C1 segment of cervical spinal cord (tissue), 14 donors: ENCODE results near the gene SDHB.

Source experiments
- DNase-seq, 14 donors: peaks; one replicate each; lab custom pipeline; 2025; lab: John Stamatoyannopoulos, UW

Gene SDHB

DNA sequence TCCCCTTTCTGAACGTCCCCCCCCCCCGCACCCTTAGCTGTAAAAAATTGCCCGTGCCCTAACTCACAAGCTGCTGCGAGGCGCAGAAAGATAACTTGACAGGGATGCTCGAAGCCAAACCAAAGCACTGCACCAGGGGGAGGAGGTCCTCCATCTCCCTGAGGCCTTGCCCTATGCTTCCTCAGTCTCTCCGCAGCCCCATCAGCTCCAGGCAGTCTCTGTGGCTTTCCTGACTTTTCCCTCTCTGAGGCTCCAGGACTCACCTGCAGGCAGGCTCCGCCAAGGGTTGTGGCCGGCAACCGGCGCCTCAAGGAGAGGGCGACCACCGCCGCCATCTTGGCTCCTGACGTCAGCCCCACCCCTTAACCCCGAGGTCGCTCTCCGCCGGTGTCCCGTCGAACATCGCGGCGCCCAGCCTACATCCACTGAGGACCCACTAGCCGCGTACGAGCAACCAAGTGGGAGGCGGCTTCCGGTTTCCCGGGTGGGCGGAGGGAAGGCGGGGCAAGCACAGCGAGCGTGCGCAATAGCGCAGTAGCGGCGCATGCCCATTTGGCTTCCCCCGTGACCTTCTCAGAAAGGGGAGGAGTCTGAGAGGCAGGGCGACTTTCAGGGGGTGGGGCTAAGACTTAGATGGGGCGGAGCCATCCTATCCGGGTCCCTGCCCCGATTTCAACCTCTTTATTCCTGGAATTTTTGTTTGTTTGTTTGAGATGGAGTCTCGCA is at the start of gene SDHB:
Gene SDHB (minus strand): TSS at position 348 of the 726 bp plus-strand sequence. CDS start 13 bp downstream, at position 335.
- DNase-seq, result peak; percentile 97 to 100 (median 99)

DNA sequence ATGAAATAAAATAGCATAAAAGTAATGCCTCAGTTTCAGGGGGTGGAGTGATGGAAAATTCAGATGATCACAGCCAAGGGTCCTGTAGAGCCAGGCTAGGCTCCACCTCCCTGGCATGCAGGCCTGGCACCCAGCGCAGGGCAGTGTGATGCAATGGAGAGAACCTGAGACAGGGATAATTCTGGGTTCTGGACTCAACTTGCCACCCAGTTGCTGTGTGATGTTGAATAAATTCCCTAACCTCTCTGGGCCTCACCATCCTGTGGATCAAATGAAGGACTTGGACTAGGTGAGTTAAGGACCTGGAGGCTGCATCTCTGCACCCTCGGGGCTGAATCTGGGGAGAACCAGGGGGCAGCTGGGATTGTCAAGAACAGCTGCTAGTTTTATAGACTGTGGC is 48.4 kb upstream of the SDHB start:
- DNase-seq, result no peak

DNA sequence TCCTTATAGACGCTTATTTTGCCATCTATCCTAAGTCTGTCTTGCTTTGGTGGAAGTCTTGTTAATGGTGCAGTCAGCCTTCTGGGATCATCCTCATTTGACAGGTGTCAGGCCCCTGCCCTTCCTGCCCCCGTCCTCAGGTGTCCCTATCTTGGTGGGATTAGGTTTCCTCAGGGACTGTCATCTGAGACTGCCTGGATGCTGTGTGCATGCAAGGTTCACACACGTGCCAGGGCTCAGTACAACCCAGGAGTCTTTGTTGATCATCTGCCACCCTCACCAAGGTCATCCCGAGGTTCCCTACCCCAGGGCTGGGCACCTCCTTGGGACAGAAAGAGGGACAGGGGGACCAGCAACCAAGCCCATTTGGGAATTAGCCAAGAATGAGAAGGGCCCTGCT is 47.4 kb upstream of the SDHB start:
- peak in 1 of 14 donors; percentile 12 for DNase-seq

DNA sequence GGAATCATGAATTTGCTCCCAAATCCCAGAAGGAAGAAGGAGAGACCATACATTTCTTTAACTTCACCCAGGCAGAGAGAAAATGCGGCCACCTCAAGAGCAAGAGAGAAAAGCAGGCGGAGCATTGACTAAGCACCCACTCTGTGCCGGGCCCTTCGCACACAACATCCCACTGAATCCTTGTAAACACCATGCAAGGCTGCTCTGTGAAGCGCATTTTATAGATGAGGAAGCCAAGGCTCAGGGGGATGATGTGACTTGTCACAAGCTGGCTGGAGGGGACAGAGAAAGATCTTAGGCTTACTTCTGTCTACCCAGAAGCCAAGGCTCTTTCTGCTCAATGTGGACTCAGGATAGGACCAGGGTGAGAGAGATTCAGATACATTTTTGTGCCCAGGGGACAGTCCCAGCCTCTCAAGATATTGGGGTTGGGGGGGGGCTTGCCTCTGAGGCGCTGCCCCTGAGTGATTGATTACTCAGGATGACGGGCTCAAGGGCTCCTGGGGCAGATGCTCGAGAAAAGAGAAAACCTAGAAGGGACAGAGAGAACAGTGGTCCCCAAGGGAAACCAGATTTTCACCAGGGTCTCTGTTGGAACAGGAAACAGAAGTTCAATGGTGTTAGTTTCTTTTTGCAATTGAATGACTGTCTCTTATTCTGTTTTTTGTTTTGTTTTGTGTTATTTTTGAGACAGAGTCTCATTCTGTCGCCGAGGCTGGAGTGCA is 45.9 kb upstream of the SDHB start:
- DNase-seq, result peak in 1 of 14 donors; percentile 35

DNA sequence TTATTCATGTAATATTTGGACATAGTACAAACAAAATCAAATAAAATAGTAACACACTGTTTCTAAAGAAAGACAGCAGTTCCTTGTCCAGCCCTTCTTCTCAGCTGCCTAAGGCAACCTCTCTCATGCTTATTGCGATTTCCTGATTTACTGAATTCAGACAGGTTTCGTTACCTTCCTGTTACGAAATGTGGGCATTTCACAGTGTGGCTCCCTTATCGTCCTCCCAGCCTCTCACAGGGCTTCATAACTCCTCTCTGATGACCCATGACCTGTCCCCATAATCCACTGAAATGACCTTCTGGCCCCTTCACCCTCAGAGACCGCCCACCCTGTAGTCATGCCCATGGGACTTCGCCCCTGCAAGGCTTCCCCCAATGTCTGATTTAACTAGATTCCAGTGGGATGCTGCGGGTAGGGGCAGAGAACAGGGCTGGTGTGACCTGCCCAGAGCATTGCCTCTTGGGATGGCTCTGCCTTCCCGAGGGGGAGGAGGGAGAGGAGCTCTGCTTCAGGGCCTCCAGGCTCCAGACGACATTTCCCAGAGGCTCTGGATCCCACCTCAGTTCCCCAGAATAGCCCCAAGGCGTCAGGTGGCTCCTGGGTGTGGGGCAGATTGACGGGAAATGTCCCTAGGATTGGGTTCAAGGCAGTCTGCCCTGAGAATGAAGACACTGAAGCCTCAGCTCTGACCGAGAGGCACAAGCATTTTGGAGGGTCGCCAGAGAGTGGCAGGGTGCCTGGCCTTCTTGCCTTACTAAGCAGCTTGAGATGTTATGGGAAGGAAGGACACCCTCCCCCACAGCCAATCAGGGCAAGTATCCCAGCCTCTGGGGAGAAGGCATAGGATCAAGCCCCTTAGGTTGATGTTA is 44.9 kb upstream of the SDHB start:
- peak in 11 of 14 donors; percentile 12 to 89 (median 67) for DNase-seq

DNA sequence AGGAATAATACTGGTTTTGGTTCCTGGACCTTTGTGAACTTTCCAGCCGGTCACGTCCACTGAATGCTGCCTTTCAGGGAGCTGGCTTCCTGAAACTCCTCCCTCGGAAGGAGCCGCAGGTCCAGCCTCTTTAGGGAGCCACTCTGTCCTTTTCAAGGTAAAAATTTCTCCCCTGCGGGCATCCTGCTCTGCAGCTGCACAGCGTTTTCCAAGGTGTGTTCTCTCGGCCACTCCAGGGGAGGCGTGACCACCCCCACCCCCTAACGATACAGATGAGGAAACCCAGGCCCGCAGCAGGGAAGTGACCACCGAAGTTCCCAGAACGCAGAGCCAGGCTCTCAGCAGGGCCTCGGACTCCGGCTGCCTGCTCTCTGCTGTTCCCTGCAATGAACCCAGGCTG is 44.0 kb upstream of the SDHB start:
- DNase-seq, result peak in 2 of 14 donors; percentile 22 to 47

DNA sequence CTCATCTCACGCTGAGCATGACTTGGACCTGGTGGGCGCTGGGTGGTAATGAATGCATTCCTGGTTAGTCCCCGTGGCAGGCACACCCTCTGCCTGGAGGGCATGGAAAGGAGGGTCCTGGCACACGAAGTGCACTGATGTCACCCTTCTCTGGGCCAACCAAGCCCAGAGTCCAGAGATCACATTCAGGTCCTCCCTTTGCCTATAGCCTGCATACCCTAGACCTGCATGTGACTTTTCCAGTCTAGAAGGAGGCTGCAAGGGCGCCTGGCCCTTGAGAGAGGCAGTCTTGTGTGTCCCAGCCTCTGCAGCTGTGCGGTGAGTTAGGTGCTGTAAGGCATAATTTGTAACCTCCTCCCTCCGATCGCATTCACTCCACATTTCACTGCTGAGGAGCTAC is 43.3 kb upstream of the SDHB start:
- peak in 4 of 14 donors; percentile 34 to 56 (median 45) for DNase-seq

DNA sequence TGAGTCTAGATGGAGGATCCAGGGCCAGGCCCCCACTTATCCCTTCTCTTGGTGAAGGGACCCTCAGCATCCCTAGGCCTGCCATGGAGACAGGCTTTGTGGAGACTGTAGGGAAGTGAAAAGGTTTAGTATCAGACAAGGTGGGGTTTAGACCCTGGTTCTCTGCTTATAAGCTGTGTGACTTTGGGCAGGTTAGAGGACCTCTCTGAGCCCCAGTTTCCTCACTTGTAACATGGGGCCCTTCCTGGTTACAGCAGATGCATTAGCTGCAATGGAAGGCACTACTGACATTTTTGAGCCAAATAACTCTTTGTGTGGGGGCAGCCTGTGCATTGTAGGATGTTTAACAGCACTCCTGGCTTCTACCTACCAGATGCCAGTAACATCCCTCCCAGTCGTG is 42.8 kb upstream of the SDHB start:
- DNase-seq, result no peak

DNA sequence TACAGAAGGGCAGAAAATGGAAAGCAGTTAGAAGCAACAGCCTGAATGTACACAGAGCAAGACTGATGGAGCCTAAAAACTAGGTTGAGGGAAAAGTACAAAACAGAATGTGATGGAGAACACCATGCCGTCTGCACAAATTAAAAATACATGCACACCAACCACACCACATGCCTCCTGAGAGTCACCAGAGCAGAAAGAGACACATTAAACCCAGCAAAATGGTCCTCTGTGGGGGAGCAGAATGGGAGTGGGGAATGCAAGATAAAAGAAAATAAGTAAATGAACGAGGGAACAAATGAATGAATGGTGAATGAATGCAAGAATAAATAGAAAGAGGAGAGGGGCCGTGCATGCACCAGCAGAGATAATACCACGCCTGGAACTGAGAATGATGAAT is 41.3 kb upstream of the SDHB start:
- DNase-seq, result no peak

DNA sequence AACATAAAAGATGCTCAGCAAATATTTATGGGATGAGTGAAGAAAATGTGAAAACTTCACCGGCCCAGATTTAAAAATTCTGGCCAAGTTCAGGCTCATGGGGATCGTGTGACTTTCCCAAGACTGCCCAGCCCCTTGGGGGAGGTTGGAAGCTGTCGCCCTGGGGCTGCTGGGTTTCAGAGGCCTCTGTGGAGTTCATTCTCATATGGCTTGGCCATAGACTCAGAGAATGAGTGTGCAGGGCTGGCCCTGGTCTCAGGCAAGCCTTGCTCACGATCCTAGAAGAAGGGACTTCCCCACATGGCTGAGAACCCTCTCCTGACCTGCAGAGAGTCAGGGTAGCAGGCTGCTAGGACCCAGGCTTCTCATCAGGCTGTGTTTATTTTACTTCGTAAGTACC is 40.8 kb upstream of the SDHB start:
- no peak for DNase-seq

DNA sequence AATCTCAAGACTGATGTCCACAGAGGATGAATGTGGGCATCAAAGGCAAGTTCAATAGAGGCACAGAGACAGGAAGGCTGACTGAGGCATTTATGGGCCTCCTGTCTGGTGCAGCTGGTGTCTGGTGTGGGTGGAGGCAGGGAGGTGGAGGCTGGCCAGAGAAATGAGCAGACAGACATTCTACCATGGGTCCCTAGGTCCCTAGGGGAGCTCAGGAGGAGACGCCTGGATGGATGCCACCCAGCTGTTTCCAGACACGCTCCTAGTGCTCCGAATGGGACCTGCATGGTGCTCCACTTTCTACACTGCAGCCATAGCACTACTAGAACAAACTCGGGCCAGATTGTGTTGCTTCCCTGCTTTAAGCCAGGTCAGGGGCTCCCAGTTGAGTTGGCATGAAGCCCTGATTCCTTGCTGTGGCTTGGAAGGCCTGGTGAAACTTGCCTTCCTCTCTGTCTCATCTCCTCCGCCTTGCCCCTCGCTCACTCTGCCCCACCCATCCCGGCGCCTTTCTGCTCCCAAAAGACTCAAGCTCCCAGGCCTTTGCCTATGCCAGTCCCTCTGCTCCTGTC is 40.1 kb upstream of the SDHB start:
- DNase-seq, result peak in 2 of 14 donors; percentile 24 to 27

DNA sequence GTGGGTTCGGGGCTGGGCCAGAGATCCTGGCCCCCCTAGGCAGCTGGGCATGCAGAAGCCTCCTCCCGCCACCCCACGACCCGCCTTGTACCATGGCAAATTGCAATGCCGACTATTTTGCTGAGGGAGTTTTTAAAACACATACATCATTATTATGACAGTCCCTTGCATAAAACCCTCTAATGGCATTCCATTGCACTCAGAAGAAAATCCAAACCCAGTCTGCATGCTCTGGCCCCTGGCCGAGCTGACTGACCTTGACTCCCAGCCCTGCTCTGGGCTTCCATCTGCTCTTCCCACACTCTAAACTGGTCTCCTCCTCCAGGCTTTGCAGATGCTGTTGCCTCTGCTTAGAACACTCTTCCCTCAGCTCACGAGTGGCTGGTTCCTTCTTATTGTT is 37.4 kb upstream of the SDHB start:
- no peak for DNase-seq

DNA sequence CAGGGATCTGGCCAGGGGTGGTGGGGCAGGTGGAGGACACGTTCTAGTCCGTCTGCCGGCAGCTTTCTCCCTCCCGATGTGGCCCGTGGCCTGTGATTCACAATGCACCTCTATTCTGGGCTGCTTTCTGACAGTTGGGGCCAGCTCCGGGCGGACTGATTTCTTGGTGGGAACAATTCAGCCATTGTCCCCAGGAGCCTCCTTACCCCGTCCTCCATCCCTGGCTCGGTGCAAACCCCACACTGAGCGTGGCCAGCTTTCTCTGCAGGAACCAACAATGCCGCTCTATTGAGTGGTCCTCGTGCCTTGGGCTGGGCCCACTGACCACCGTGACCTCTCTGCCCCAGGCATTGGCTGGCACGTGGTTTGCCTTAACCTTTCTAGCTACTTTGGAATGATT is 35.7 kb upstream of the SDHB start:
- peak in 12 of 14 donors; percentile 40 to 94 (median 84) for DNase-seq

DNA sequence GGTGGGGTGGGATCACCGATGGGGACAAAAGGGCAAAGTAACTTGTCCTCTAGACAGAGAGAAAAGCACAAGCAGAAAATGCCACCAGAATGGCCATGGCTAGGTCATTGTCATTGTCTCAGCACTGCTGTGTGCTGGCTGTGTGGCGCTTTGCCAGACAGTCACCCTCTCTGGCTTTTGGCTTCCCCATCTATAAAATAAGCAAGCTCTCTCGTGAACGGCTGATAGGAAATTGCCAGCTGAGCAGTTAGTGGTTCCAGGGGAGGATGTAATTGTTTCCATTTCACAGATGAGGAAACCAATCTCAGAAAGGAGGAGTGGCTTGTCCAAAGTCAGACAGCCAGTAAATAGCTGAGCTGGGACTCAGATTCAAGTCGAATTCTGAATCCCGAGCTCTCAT is 32.9 kb upstream of the SDHB start:
- DNase-seq, result no peak

DNA sequence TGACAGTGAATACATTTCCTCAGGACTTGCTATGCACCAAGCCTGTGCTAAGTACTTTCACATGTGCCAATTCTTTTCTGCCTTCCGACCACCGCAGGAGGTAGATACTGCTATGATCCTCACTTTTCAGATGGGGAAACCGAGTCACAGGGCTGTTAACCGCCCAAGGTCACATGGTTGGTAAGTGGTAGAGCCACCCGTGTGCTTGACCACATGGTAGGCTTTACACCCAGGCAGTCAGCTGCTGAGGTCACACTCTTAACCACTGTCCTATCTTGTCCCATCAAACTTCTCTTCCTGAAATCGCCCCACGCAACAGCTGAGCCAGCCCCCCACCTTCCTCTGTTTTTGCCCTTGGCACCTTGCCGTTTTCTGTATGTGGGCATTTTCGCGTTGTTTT is 31.0 kb upstream of the SDHB start:
- no peak for DNase-seq

DNA sequence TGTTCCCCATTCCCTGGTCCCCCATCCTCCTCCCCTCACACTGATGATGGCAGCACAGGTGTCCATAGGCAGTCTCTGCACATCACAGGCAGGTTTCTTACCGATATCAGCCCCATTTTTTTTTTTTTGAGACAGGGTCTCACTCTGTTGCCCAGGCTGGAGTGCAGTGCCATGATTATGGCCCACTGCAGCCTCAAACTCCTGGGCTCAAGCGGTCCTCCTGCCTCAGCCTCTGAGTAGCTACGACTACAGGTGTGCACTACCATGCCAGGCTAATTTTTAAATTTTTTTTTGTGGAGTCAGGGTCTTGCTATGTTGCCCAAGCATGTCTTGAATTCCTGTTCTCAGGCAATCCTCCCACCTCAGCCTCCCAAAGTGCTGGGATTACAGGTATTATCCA is 28.9 kb upstream of the SDHB start:
- DNase-seq, result no peak

DNA sequence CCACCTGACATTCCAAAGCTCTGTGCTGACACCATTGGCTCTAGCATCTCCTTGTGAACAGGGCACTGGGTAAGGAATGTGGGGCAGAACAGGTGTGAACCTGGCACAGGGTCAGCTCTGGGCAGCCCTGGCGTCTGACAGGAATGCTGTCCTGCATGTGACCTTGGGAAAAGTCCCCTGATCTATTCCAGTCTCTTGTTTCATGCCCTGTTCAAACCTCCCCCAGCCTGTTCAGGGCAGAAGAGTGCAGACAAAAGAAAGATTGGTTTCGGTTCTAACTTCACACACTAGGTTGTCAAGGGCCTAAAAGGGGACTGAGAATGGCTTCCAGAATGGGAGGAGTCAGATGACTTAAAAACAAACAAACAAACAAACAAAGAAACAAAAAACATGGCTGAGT is 27.6 kb upstream of the SDHB start:
- no peak for DNase-seq

DNA sequence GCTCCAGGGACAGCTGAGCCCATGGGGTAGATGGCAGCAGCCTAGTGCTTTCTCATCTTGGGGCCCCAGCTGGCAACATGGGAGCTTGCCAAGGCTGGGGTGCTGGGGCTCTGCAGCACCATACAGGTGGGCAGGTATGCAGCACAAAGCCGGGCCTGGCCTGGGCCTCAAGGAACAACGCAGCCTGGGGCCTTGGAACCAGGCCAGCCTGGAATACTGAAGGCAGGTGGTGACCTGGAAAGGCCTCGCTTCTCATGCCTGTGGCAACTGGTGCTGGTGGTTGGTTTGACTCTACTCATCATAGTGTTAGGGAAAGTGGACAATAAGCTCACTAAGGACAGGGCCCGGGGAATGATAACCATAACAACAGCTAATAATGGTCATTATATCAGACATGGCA is 27.0 kb upstream of the SDHB start:
- peak in 1 of 14 donors; percentile 56 for DNase-seq

DNA sequence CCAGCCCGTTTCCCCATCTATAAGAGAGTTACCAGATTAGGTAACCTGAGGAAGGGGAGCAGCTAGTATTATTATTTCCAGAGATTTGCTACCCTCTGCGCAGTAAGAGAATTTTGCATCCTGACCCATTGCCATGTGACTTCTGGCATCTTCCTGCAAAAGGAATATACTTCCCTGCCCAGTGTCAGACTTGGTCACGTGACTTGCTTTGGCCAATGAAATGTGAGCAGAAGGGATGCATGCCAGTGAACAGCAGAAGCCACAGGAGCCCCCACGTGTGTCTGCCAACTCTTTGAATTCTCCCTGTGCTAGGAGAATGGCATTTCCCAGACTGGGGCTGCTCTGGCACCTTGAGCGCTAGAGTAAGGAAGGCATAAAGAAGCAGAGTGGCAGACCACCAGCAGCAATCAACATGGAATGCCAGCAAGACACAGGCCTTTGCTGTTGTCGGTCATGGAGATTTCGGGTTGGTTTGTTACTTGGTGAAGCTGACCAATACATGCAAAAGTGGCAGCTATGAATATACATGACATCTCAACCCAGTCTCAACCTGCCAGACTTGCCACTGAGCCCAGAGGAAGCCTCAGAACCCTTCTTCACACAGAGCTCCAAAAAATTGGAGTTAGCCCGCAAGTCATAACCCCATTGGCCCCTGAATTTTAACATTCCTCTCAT is 26.4 kb upstream of the SDHB start:
- DNase-seq, result no peak

DNA sequence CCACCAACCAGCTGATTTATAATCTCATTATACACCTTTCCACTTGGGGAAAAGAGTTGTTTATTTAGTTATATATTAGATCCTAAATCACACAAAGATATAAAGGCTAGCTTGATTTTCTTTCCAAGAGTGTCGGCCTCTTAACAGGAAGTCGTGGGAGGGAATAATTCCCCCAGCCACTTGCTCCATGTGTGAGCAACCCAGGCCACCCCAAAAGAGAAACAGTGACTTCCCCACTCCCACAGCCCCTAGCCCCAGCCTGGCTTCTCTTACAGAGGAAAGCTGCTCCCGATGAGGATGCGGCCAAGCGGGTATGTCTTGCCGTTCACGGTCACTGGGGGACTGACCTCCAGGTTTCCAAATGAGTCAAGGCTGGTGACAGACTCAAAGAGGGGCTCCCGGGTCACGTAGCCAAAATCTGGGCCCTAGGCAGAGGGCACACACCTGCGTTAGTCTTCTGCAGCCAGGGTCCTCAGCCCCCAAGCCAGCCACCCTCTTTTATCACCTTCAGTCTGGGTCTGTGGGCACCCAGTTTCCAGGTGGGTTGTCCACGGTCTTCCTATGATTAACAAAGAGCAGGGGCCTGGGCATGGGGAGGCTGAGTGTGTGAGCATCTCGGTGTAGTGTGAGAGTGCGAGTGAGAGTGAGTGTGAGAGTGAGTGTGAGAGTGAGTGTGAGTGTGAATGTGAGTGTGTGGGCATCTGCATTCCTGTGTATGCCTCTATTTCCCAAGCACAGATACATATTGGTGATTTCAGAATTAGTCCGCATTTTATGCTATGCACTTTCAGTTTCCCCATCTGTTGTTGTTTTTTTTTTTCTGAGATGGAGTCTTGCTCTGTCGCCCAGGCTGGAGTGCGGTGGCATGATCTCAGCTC is 25.4 kb upstream of the SDHB start:
- no peak for DNase-seq
